Small intestine (tissue), 16 donors: ENCODE results near the gene FAM83B. TPM values are rescaled to one million over a fixed set of nuclear protein-coding genes. Genes with fewer than 3 reads are reported as not detected.
"Not testable (repeated sequence)": the region's sequence is repeated elsewhere in the genome, so short reads cannot be mapped to it uniquely, and the experiment has no call there.

ENCODE experiments used
- DNase-seq, 2 donors: peaks; one replicate each; pipeline versions ENCODE4 v3.0.0 to v3.0.0-alpha.2; 2013
- FAIRE-seq: peaks from 2 replicates; lab custom pipeline; 2012; peaks lifted over from hg19 to GRCh38; lab: Jason Lieb, UNC
- H3K27ac ChIP-seq, 3 donors: one replicate each; pipeline ENCODE4 v1.5.1; 2013; ENCODE audit warnings: low read length in 2 of 3, mild to moderate bottlenecking in 2 of 3, control low read depth in 1 of 3, inconsistent platforms in 1 of 3, low read depth in 1 of 3, moderate library complexity in 1 of 3
- H3K27me3 ChIP-seq, 3 donors: one replicate each; pipeline ENCODE4 v1.6.1; 2013; ENCODE audit warnings: low read length in 3 of 3, inconsistent platforms in 1 of 3; ENCODE audit not compliant: control insufficient read depth in 3 of 3, insufficient read depth in 3 of 3
- H3K36me3 ChIP-seq, 3 donors: one replicate each; pipeline ENCODE4 v1.6.1; 2013; ENCODE audit warnings: low read length in 3 of 3, inconsistent platforms in 1 of 3, low read depth in 1 of 3, mild to moderate bottlenecking in 1 of 3, moderate library complexity in 1 of 3; ENCODE audit not compliant: control insufficient read depth in 3 of 3, insufficient read depth in 2 of 3
- H3K4me1 ChIP-seq, 3 donors: one replicate each; pipeline ENCODE4 v1.6.1; 2013; ENCODE audit warnings: low read length in 2 of 3, inconsistent platforms in 1 of 3, low read depth in 1 of 3, mild to moderate bottlenecking in 1 of 3, moderate library complexity in 1 of 3; ENCODE audit not compliant: control insufficient read depth in 3 of 3, insufficient read depth in 2 of 3
- H3K4me3 ChIP-seq, 3 donors: one replicate each; pipeline ENCODE4 v1.5.1; 2013; ENCODE audit warnings: low read length in 3 of 3, control low read depth in 1 of 3, inconsistent platforms in 1 of 3, low read depth in 1 of 3, mild to moderate bottlenecking in 1 of 3, moderate library complexity in 1 of 3
- H3K9me3 ChIP-seq, 2 donors: one replicate each; pipeline ENCODE4 v1.6.1; 2013; ENCODE audit warnings: low read depth in 1 of 2, low read length in 1 of 2; ENCODE audit not compliant: control insufficient read depth in 2 of 2, insufficient read depth in 1 of 2
- WGBS, 3 donors: extraction: QIAGEN DNeasy Blood & Tissue Kit; methylation state at CpG; one replicate each; pipeline ENCODE4 v1.1.7; 2013; 5-methylcytosine and 5-hydroxymethylcytosine counted together
- long read RNA-seq, 10 donors: transcript quantifications; one replicate each; lab custom pipeline, GENCODE V29; 2026
- polyA plus RNA-seq, 4 donors: library from polyadenylated mRNA; stranded (reverse) in 3 of 4; unstranded in 1 of 4; fragments of 200-250 nt in 3 of 4; fragments of 120-200 nt in 1 of 4; gene quantifications; one replicate each; pipeline versions ENCODE4 v1.2.1 to v1.2.3, GENCODE V29; 2013
- donor health status: healthy with polysubstance abuse.
- donor health status: control.
- donor health status: control.
- donor health status: Bipolar disorder and iron deficiency.
- donor health status: healthy.

Gene FAM83B, protein sequence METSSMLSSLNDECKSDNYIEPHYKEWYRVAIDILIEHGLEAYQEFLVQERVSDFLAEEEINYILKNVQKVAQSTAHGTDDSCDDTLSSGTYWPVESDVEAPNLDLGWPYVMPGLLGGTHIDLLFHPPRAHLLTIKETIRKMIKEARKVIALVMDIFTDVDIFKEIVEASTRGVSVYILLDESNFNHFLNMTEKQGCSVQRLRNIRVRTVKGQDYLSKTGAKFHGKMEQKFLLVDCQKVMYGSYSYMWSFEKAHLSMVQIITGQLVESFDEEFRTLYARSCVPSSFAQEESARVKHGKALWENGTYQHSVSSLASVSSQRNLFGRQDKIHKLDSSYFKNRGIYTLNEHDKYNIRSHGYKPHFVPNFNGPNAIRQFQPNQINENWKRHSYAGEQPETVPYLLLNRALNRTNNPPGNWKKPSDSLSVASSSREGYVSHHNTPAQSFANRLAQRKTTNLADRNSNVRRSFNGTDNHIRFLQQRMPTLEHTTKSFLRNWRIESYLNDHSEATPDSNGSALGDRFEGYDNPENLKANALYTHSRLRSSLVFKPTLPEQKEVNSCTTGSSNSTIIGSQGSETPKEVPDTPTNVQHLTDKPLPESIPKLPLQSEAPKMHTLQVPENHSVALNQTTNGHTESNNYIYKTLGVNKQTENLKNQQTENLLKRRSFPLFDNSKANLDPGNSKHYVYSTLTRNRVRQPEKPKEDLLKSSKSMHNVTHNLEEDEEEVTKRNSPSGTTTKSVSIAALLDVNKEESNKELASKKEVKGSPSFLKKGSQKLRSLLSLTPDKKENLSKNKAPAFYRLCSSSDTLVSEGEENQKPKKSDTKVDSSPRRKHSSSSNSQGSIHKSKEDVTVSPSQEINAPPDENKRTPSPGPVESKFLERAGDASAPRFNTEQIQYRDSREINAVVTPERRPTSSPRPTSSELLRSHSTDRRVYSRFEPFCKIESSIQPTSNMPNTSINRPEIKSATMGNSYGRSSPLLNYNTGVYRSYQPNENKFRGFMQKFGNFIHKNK
- 10 to 100 TPM in 1 of 4 donors, 1 to 10 TPM in 3; 4.6 to 14.7 (median 5.7) TPM for polyA plus RNA-seq
- long read RNA-seq, donor 1, partial matches to known transcripts, result 0 of 1 reads
- long read RNA-seq, donor 1, other reads (novel, unspliced or antisense), result 0 of 1 reads
- long read RNA-seq, donor 2, partial matches to known transcripts, result 0 of 1 reads
- long read RNA-seq, donor 2, other reads (novel, unspliced or antisense), result 0 of 1 reads
- long read RNA-seq, donor 3, result 0 reads
- long read RNA-seq, donor 4, result 0 reads
- long read RNA-seq, donor 5, result 0 reads
- long read RNA-seq, donor 6, partial matches to known transcripts, result 5 of 6 reads
- long read RNA-seq, donor 6, other reads (novel, unspliced or antisense), result 0 of 6 reads
- long read RNA-seq, donor 7, result 0 reads
- long read RNA-seq, donor 8, result 0 reads
- long read RNA-seq, donor 9, result 0 reads
- long read RNA-seq, donor 10, transcript FAM83B-201 (5 exons, 3,167 nt), result major isoform, 5 of 5 reads
- long read RNA-seq, donor 10, partial matches to known transcripts, result 0 of 5 reads
- long read RNA-seq, donor 10, other reads (novel, unspliced or antisense), result 0 of 5 reads

DNA sequence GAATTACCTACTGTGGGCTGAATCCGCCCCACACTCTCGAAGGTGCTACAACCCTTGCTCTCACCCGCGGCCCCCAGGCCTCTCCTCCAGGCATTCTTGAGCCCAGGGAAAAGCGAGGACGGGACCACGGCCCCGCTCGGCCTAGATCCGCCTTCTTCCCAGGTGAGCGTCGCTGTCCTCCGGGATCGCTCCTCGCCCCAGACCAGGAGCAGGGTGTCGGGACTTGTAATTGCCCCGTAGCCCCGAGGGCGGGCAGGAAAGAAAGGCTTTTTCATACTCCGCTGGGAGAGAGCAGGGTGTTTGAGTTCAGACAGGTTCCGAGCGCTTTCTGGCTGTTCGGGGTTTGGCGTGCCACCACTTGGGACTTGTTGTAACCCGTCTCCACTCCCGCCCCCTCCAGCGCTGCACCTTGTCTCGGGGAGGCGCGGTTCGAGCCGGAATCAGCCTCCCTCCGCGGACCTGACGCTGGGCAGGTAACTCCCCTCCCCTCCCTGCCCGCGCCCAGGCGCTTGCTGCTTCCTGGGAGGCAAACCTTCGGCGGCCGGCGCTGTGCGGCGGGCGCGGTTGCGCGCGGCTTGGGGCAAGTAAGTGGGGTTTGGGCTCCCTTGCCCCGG is at the start of gene FAM83B:
Gene FAM83B, plus strand, starts transcription at position 529 of the 614 bp plus-strand sequence. CDS start 23,476 bp downstream, outside the sequence.
- DNase-seq, result peak; percentile 91 to 94
- peak within 1 kb of the TSS; percentile 88 to 97 (median 92) for H3K27ac ChIP-seq
- WGBS, 3 donors, result 2 to 7% (median 7%) methylated on average over 50 of the region's 50 CpGs
- H3K9me3 ChIP-seq, result no peaks in the 10 kb centered on the region
- peaks cover 0 to 6% (median 3%) of the 10 kb centered on the region in 3 donors for H3K27me3 ChIP-seq
- FAIRE-seq, result no peak
- H3K36me3 ChIP-seq, result no peaks in the 10 kb centered on the region
- peak within 1 kb of the TSS; percentile 50 to 79 (median 64) for H3K4me3 ChIP-seq
- H3K4me1 ChIP-seq, result peaks cover 0 to 22% (median 0%) of the 10 kb centered on the region in 3 donors

DNA sequence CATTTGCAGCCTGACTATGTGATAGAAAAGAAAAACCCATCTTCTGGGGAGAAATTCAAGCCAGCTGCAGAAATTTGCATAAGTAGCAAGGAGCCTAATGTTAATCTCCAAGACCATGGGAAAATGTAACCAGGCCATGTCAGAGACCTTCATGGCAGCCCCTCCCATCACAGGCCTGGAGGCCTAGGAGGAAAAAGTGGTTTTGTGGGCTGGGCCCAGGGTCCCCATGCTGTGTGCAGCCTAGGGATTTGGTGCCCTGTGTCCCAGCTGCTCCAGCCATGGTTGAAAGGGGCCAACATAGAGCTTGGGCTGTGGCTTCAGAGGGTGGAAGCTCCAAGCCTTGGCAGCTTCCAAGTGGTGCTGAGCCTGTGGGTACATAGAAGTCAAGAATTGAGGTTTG is 49.7 kb upstream of the FAM83B start:
- not testable (repeated sequence) for H3K27me3 ChIP-seq, DNase-seq, H3K36me3 ChIP-seq, FAIRE-seq, H3K4me1 ChIP-seq, H3K4me3 ChIP-seq, H3K27ac ChIP-seq
- peaks cover 0 to 17% of the 10 kb centered on the region in 2 donors for H3K9me3 ChIP-seq

DNA sequence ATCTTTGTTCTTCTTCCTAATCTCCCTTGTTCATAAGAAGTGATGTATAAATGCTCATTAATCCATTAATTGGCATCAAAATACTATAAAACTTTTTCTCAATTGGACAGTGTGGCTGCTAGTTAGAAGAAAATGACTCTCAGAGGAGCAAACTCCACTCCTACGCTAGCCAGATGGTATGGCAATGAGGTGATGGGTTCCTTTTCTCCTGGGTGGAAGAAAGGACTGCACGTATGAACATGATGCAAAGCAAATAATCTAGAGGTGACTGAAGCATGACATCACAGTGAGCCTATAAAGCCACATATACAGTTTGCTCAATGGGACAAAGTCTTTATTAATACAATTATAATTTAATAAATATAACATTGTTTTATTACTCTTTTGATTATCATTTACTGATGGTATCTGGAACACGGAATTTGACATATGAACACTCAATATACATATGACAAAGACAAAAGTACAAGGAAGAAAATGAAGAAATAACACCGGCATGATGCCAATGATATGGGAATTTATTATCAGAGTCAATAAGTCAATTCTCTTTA is 46.4 kb upstream of the FAM83B start:
- WGBS, 3 donors, result 9 to 56% (median 30%) methylated on average over 4 of the region's 4 CpGs
- peaks cover 0 to 14% (median 2%) of the 10 kb centered on the region in 3 donors for H3K4me1 ChIP-seq
- H3K36me3 ChIP-seq, result no peaks in the 10 kb centered on the region
- no peak overlapping the region for H3K27ac ChIP-seq
- DNase-seq (peak in 1 of 2 donors; percentile 91), FAIRE-seq (peak; percentile 49)
- H3K27me3 ChIP-seq, result no peaks in the 10 kb centered on the region
- H3K9me3 ChIP-seq, result peaks cover 0 to 16% of the 10 kb centered on the region in 2 donors
- no peak overlapping the region for H3K4me3 ChIP-seq

DNA sequence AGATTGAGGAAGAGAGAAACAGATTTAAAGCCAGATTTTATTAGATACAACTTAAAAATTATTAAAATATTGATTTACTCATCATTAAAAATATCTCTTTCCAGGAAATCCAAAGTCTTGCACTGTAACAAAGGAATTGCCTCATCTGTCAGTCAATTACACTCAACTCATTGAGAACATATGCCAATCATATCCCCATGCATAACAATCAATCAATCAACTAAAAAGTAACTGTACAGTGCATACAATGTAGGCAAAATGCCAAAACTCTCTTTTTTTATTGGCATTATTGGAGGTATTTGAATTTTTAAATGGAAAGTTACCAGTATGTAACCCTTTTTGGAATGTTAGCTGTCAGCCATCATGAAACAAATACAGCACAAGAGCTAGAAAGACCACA is 45.3 kb upstream of the FAM83B start:
- no peak for DNase-seq
- Histone ChIP-seq H3K4me1 (peaks cover 0 to 20% (median 2%) of the 10 kb centered on the region in 3 donors), H3K36me3 (no peaks in the 10 kb centered on the region), H3K27ac (peak overlapping the region in 1 of 3 donors; percentile 26), H3K9me3 (peaks cover 0 to 11% of the 10 kb centered on the region in 2 donors), H3K27me3 (no peaks in the 10 kb centered on the region), H3K4me3 (no peak overlapping the region)
- no peak for FAIRE-seq

DNA sequence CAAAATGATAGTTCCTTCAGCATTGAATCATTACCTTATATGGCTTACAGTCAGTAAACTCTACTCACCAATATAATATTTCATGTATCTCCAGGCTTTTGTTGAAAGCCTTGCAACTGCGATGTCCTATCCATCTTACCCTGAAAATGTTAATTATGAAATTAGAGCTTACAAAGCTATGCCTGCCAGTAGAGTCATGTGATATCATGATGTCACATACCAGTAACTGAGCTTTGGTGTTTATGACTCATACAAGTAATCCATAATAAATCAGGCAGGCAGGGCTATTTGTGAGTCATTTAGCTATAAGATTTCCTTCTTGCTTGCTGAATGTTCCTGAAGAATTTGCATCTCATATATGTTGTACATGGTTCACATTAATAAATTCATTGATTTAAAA is 44.9 kb upstream of the FAM83B start:
- Histone ChIP-seq H3K27me3 (no peaks in the 10 kb centered on the region), H3K4me3 (no peak overlapping the region), H3K27ac (peak overlapping the region in 1 of 3 donors; percentile 26), H3K36me3 (no peaks in the 10 kb centered on the region), H3K4me1 (peaks cover 0 to 20% (median 2%) of the 10 kb centered on the region in 3 donors), H3K9me3 (peaks cover 0 to 8% of the 10 kb centered on the region in 2 donors)
- peak; percentile 72 to 86 for DNase-seq
- 86 to 97% (median 86%) methylated on average over 1 of the region's 1 CpG for WGBS, 3 donors
- peak; percentile 41 for FAIRE-seq

DNA sequence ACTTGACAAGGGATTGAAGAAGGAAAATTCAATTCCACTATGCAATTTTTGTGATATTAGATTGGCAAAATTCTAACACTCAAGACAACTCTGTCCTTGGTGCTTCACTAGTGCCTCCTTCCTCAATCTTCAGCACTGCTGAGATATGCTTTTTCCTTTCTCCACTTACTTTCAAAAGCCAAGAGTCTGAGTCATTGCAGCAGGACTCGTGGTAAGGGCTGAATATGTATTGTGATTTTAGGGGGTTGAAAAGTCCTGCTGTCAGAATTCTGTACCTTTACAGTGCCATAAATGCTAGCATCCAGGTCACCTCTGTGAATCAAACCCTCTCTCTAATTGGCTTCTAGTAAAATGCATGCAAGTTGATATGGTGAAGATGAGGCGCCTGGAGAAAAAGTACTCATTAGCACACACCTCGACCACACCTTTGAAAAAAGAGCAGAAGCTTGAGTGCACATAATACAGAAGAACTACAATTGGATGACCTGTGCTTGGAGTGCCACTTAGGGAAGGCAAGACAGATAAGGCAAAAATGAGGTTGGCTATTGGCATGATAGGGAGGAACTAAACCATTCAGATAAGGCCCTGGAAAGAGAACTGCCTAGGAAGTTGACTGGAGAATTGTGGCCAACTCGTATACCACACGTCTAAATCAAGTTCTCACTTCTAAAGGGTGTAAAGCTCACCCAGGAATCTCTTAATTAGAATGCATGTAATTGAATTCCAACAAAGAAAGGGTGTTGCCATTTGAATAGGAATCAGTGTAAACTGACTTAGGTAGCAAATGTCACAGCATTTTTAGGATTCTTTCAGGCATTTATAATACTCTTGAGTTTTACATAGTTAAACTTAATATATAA is 43.6 kb upstream of the FAM83B start:
- H3K9me3 ChIP-seq, result no peaks in the 10 kb centered on the region
- no peak for FAIRE-seq
- H3K36me3 ChIP-seq, result no peaks in the 10 kb centered on the region
- H3K27ac ChIP-seq, result peak overlapping the region in 1 of 3 donors; percentile 34
- peak; percentile 26 to 50 for DNase-seq
- WGBS, 3 donors, result 58 to 71% (median 66%) methylated on average over 5 of the region's 5 CpGs
- peaks cover 0 to 20% (median 2%) of the 10 kb centered on the region in 3 donors for H3K4me1 ChIP-seq
- no peak overlapping the region for H3K4me3 ChIP-seq
- H3K27me3 ChIP-seq, result no peaks in the 10 kb centered on the region
